Measurements from ENCODE around the gene ADORA2A. TPM values are rescaled to one million over a fixed set of nuclear protein-coding genes. Genes with fewer than 3 reads are reported as not detected.

The ADORA2A gene
- total and polyA plus RNA-seq, 10 of the 15 experiments (the other 5 are each of a cell fraction or from before 2014, with no cell fraction given) = 0.69 to 31.2 (median 18.3) TPM

GRCh38 chr22:24471570-24471969, 44.2 kb downstream of the ADORA2A start:
- ChIA-PET RAD21 (ENCODE audit: unreplicated experiment) (no interaction called here), CTCF (no interaction called here), POLR2A (no interaction called here), SMC1A (ENCODE audit: uncharacterized antibody, unreplicated experiment) (interaction anchor here (0.8 to 1.4 kb wide), 5 partner anchors 9 to 50 kb away, joined by 3 read pairs; no protein-coding TSS in a partner anchor)
- Histone ChIP-seq H3K27me3 (replicated peaks in 1 of 2; ENCODE audit: control insufficient read depth in 2 of 2, insufficient read depth in 2 of 2, low read length in 1 of 2) (no peaks in the 10 kb centered on the region), H3K4me2 (ENCODE audit: control insufficient read depth, insufficient read depth) (no peak overlapping the region), H3K36me3 (ENCODE audit: control insufficient read depth in 2 of 2, insufficient read depth in 2 of 2, low read length in 1 of 2) (no peaks in the 10 kb centered on the region), H3K4me1 (ENCODE audit: control insufficient read depth, insufficient read depth, low read length) (peaks cover 6% of the 10 kb centered on the region), H4K20me1 (ENCODE audit: control insufficient read depth, insufficient read depth) (no peaks in the 10 kb centered on the region), H2AFZ (ENCODE audit: control insufficient read depth, low read depth, low read length) (no peak overlapping the region), H3K27ac (ENCODE audit: control insufficient read depth, insufficient read depth) (no peak overlapping the region), H3K9me3 (replicated peaks; ENCODE audit: control insufficient read depth, insufficient read depth, low read length) (no peaks in the 10 kb centered on the region), H3K79me2 (ENCODE audit: control insufficient read depth, insufficient read depth, low read length) (no peaks in the 10 kb centered on the region), H3K4me3 (no peak overlapping the region), H3K9ac (ENCODE audit: control insufficient read depth, insufficient read depth, low read length) (no peak overlapping the region)
- 67% methylated on average over 4 of the region's 4 CpGs for WGBS (ENCODE audit: insufficient coverage, insufficient replicate concordance, low lambda C conversion rate, missing lambda C conversion rate)
- no peak for FAIRE-seq
- in situ Hi-C loops (cut with MboI) = no loop called here
- BruUV-seq (replicated peaks) = no TSS peak
- intact Hi-C loops (cut with micrococcal nuclease; ENCODE audit: unreplicated experiment) = no loop called here
- DNase-seq (ENCODE audit: low read depth, low spot score) = no peak
- TF ChIP-seq ZNF207 (IDR thresholded peaks at IDR 0.05; ENCODE audit: borderline replicate concordance) (no peak), ZSCAN29 (IDR thresholded peaks at IDR 0.05) (no peak), ZBED1 (IDR thresholded peaks at IDR 0.05; ENCODE audit: borderline replicate concordance) (no peak), HSF1 (IDR thresholded peaks at IDR 0.05; ENCODE audit: low read depth, low read length) (no peak), CUX1 (IDR thresholded peaks at IDR 0.05; ENCODE audit: insufficient replicate concordance, low read depth, low read length) (no peak), MEF2B (IDR thresholded peaks at IDR 0.05; ENCODE audit: partially characterized antibody, poor library complexity, severe bottlenecking) (no peak)
- ATAC-seq = no peak
